HG03280 (cell line): Measurements from ENCODE around the gene CABCOCO1.

ENCODE experiments used
- ATAC-seq: cut with Tn5 transposase; IDR thresholded peaks from one replicate; pipeline ENCODE4 v1.9.1; 2021; ENCODE audit warnings: mild to moderate bottlenecking, moderate library complexity; ENCODE audit not compliant: unreplicated experiment

Gene CABCOCO1

GRCh38 chr10:61805091-61805490 lies 142.4 kb downstream of the CABCOCO1 start:
- no peak for ATAC-seq

- ATAC-seq, result no peak
Measured at GRCh38 chr10:61810263-61810662, 147.5 kb downstream of the CABCOCO1 start.

- ATAC-seq, result no peak
Measured at GRCh38 chr10:61812052-61812721, 149.5 kb downstream of the CABCOCO1 start.

GRCh38 chr10:61812920-61813319 lies 150.2 kb downstream of the CABCOCO1 start:
- ATAC-seq, result no peak

GRCh38 chr10:61814160-61814559 lies 151.4 kb downstream of the CABCOCO1 start:
- ATAC-seq, result no peak

GRCh38 chr10:61815496-61815895 lies 152.8 kb downstream of the CABCOCO1 start:
- ATAC-seq, result no peak
